CD4-positive, CD25-positive, alpha-beta regulatory T cell (primary cell): ENCODE results near the gene LHFPL2. TPM values are rescaled to one million over a fixed set of nuclear protein-coding genes. Genes with fewer than 3 reads are reported as not detected.

Source experiments
- ATAC-seq, 2 donors: fragments of 150-1000 bp; cut with Tn5 transposase; one replicate each; pipeline ENCODE4 v1.10.0; 2021; ENCODE audit warnings: low read depth in 2 of 2, moderate number of reproducible peaks in 2 of 2, moderate library complexity in 1 of 2
- DNase-seq, 3 donors: peaks; one replicate each; pipeline versions ENCODE4 v3.0.0 to v3.0.0-alpha.2; 2012 to 2022; ENCODE audit warnings: mixed read lengths in 1 of 3
- H3K27ac ChIP-seq: one replicate; pipeline ENCODE4 v1.7.0; 2013; ENCODE audit warnings: mild to moderate bottlenecking, low read length; ENCODE audit not compliant: insufficient read depth, poor library complexity, severe bottlenecking
- H3K27me3 ChIP-seq: one replicate; pipeline ENCODE4 v1.7.0; 2013; ENCODE audit warnings: low read length; ENCODE audit not compliant: control insufficient read depth, insufficient read depth
- H3K36me3 ChIP-seq: one replicate; pipeline ENCODE4 v1.7.0; 2013; ENCODE audit warnings: mild to moderate bottlenecking, low read length, moderate library complexity; ENCODE audit not compliant: control insufficient read depth, insufficient read depth
- H3K4me1 ChIP-seq: 2 replicates; pipeline ENCODE4 v1.7.0; 2013; ENCODE audit warnings: mild to moderate bottlenecking, low read length; ENCODE audit not compliant: insufficient read depth, control insufficient read depth, poor library complexity, severe bottlenecking
- H3K4me3 ChIP-seq: one replicate; pipeline ENCODE4 v1.7.0; 2013; ENCODE audit warnings: low read depth, mild to moderate bottlenecking, low read length, moderate library complexity
- H3K9me3 ChIP-seq, 2 experiments: 1 replicate in 1 of 2; 2 replicates in 1 of 2; pipeline ENCODE4 v1.7.0; 2013; ENCODE audit warnings: low read length in 2 of 2, mild to moderate bottlenecking in 1 of 2, moderate library complexity in 1 of 2; ENCODE audit not compliant: control insufficient read depth in 2 of 2
- H3K27ac Mint-ChIP-seq, 3 donors: one replicate each; pipeline ENCODE4 v1.8.0; 2020 to 2022; ENCODE audit warnings: mild to moderate bottlenecking in 3 of 3, mixed read lengths in 3 of 3, moderate library complexity in 2 of 3
- H3K27me3 Mint-ChIP-seq: one replicate; pipeline ENCODE4 v1.8.0; 2022; ENCODE audit warnings: mild to moderate bottlenecking, mixed read lengths
- H3K36me3 Mint-ChIP-seq: one replicate; pipeline ENCODE4 v1.8.0; 2020; ENCODE audit warnings: mixed read lengths
- H3K4me1 Mint-ChIP-seq, 4 donors: one replicate each; pipeline ENCODE4 v1.8.0; 2020 to 2022; ENCODE audit warnings: mixed read lengths in 4 of 4, mild to moderate bottlenecking in 1 of 4
- H3K4me3 Mint-ChIP-seq, 4 donors: one replicate each; pipeline ENCODE4 v1.8.0; 2020 to 2022; ENCODE audit warnings: mild to moderate bottlenecking in 4 of 4, mixed read lengths in 4 of 4, moderate library complexity in 3 of 4
- H3K9me3 Mint-ChIP-seq, 7 donors: one replicate each; pipeline ENCODE4 v1.8.0; 2020 to 2022; ENCODE audit warnings: mixed read lengths in 7 of 7, mild to moderate bottlenecking in 3 of 7, moderate library complexity in 2 of 7
- polyA plus RNA-seq, 4 donors: library from polyadenylated mRNA; unstranded; fragments of 300-500 nt; fragmentation: Illumina TruSeq; gene quantifications; one replicate each; pipeline ENCODE4 v1.2.3, GENCODE V29; 2021
- total RNA-seq: library from RNA; stranded (reverse); gene quantifications from one replicate; pipeline ENCODE4 v1.2.3, GENCODE V29; 2022

Gene LHFPL2
- total and polyA plus RNA-seq, 5 donors from 2014 or later, result 0.11 to 0.47 (median 0.32) TPM

DNA sequence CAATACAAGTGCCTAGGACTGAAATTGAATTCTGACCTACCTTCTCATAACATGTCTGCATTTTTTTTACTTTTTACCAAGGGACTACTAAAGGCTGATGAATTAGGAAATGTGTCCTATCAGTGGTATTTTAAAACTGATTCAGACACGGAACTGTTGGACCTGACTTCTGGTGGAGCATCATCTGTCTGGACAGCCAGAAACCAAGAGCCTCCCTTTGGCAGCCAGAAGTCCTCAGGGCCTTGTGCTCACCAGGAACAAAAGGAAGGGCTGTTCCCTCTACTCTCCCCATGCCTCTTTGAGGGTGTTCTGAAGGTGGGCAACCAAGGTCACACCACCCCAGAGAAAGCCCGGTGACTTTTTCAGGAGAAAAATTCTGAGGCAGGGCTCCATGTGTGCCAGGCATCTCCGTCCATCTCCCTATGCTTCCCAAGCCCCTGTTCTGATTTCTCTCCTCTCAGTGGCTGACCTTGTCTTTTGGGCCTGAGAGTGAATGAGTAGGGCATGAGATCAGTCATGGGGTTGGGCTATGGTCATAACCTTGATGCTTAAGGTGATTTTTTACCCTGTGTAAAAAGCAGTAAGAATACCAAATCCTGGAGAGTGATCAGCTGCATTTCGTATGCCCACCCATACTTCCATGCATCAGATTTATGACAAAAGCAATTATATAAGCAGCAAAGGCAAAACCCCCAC, 144.5 kb downstream of the LHFPL2 start:
- H3K9me3 ChIP-seq, result peaks cover 0 to 2% of the 10 kb centered on the region in 2 experiments
- H3K4me1 ChIP-seq, result no peaks in the 10 kb centered on the region
- Mint-ChIP-seq H3K36me3 (no peaks in the 10 kb centered on the region), H3K4me3 (no peak overlapping the region), H3K27ac (no peak overlapping the region), H3K9me3 (no peaks in the 10 kb centered on the region), H3K4me1 (peaks cover 0 to 4% (median under 1%) of the 10 kb centered on the region in 4 donors), H3K27me3 (peaks cover 57% of the 10 kb centered on the region)
- ATAC-seq (no peak), DNase-seq (no peak)
- H3K36me3 ChIP-seq, result no peaks in the 10 kb centered on the region
- H3K27ac ChIP-seq, result no peak overlapping the region
- H3K4me3 ChIP-seq, result no peak overlapping the region
- H3K27me3 ChIP-seq, result peaks cover 28% of the 10 kb centered on the region

DNA sequence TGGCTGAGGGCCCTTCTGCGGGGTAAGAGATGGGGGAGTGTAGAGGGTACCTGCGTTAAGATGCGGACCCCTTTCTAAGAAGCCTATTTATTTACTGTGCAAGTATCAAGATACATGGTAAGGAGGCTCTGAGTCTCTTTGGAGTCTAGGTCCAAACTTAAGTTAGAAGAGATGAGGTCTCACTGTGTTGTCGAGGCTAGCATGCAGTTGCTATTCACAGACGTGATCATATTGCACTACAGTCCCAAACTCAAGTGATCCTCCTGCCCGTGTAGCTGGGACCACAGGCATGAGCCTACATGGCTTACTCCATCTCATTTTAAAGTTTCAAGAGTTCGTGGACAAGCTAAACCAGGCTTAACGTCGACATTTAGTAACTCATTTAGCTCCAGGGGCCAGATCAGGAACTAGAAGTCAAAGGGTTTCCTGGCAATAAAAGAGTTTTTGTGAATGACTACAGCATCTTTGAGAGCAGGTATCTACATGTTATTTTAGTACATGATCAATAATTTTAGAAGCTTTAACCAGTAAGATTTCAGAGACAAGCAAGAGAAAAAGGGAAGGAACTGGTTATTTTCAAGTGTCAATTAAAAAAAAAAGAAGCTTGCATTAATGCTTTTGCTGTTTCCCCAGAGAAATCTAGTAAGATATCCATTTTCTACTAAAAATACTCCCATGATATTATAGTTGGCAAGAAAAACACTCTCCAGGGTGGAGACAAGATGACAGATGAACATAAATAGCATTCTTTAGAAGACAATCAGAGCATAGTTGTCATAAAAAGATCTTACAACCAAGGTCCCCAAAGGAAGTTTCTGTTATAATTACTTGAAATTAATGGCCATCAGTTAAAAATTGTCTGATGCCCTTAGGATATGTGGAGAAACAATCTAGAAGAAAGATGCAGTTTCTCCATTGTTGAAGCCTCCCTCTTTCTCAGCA, 146.9 kb downstream of the LHFPL2 start:
- no peaks in the 10 kb centered on the region for H3K36me3 Mint-ChIP-seq
- Histone ChIP-seq H3K9me3 (peaks cover 0 to 2% of the 10 kb centered on the region in 2 experiments), H3K4me3 (no peak overlapping the region), H3K36me3 (no peaks in the 10 kb centered on the region), H3K27me3 (peaks cover 28% of the 10 kb centered on the region), H3K27ac (no peak overlapping the region), H3K4me1 (no peaks in the 10 kb centered on the region)
- ATAC-seq, result no peak
- H3K27ac Mint-ChIP-seq, result no peak overlapping the region
- no peak for DNase-seq
- peaks cover 51% of the 10 kb centered on the region for H3K27me3 Mint-ChIP-seq
- H3K9me3 Mint-ChIP-seq, result peaks cover 0 to 2% (median 0%) of the 10 kb centered on the region in 7 donors
- H3K4me1 Mint-ChIP-seq, result no peaks in the 10 kb centered on the region
- H3K4me3 Mint-ChIP-seq, result no peak overlapping the region

DNA sequence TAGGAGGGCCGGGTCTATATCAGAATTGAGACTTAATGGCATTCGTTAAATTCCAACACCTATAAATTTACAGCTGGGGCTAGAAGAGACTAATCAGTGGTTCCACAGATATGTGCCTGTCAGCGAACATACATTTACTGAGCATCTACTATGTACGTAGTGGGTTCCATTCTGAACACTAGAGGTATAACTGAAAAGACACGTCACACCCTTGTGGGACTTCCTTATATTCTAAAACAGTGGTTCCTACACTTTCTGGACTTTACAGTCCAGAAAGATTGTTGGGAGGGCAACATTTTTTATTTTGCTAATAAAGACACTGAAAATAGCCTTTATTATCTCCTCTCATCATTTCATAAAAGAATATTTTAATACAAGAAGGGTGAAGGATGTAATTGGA, 147.7 kb downstream of the LHFPL2 start:
- H3K27ac ChIP-seq, result no peak overlapping the region
- no peak for ATAC-seq
- peaks cover 47% of the 10 kb centered on the region for H3K27me3 Mint-ChIP-seq
- peaks cover 28% of the 10 kb centered on the region for H3K27me3 ChIP-seq
- no peak overlapping the region for H3K27ac Mint-ChIP-seq
- DNase-seq, result no peak
- H3K4me1 Mint-ChIP-seq, result peaks cover 0 to under 1% (median 0%) of the 10 kb centered on the region in 4 donors
- no peak overlapping the region for H3K4me3 Mint-ChIP-seq
- no peaks in the 10 kb centered on the region for H3K36me3 ChIP-seq
- peaks cover 0 to 2% of the 10 kb centered on the region in 2 experiments for H3K9me3 ChIP-seq
- H3K4me1 ChIP-seq, result no peaks in the 10 kb centered on the region
- H3K4me3 ChIP-seq, result no peak overlapping the region
- H3K36me3 Mint-ChIP-seq, result no peaks in the 10 kb centered on the region
- peaks cover 0 to 2% (median 0%) of the 10 kb centered on the region in 7 donors for H3K9me3 Mint-ChIP-seq

DNA sequence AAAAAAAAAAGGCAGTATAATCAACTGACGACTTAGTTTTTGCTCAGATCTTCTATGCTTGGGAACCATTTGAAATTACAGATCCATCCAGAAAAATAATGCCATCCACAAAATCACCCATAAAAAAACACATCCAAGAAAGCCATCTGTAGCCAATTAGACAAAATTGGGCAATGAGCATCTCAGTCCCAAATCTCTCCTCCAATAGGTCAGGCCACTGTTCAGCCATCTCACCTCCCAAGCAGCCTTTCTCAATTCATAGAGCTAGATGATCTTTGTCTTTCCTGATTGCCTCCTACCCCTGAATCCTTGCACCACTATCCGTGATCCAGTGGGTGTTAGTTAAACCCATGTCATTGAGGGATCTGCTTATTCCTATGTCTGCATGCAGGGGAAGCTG, 148.5 kb downstream of the LHFPL2 start:
- H3K4me1 ChIP-seq, result no peaks in the 10 kb centered on the region
- peaks cover 0 to 2% (median 0%) of the 10 kb centered on the region in 7 donors for H3K9me3 Mint-ChIP-seq
- H3K36me3 ChIP-seq, result no peaks in the 10 kb centered on the region
- peaks cover 0 to 3% (median 0%) of the 10 kb centered on the region in 4 donors for H3K4me1 Mint-ChIP-seq
- DNase-seq (no peak), ATAC-seq (no peak)
- H3K27me3 Mint-ChIP-seq, result peaks cover 39% of the 10 kb centered on the region
- no peaks in the 10 kb centered on the region for H3K36me3 Mint-ChIP-seq
- peaks cover 27% of the 10 kb centered on the region for H3K27me3 ChIP-seq
- no peaks in the 10 kb centered on the region for H3K9me3 ChIP-seq
- no peak overlapping the region for H3K27ac Mint-ChIP-seq
- H3K27ac ChIP-seq, result no peak overlapping the region
- no peak overlapping the region for H3K4me3 ChIP-seq
- no peak overlapping the region for H3K4me3 Mint-ChIP-seq

DNA sequence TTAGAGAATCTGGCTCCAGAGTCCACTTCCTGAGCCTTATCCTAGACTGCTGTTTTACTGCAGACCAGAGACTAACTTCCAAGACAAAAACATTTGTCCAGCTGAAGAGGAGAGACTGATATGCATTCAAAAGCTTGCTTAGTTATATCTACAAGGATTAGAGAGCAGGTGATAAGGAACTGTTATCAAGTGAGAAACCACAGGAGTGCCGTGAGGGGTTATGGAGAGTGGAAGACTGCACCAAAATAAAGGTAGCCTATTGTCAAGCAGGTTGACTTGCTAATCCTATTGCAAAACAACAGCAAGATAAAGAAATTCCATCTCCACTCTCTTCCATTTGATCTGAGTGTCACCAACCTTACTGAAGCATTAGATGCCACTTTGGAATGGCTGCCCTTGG, 149.1 kb downstream of the LHFPL2 start:
- Mint-ChIP-seq H3K4me1 (peaks cover 0 to 3% (median 0%) of the 10 kb centered on the region in 4 donors), H3K4me3 (no peak overlapping the region), H3K27me3 (peaks cover 34% of the 10 kb centered on the region), H3K9me3 (peaks cover 0 to 2% (median 0%) of the 10 kb centered on the region in 7 donors), H3K36me3 (no peaks in the 10 kb centered on the region), H3K27ac (no peak overlapping the region)
- peaks cover 25% of the 10 kb centered on the region for H3K27me3 ChIP-seq
- H3K27ac ChIP-seq, result no peak overlapping the region
- DNase-seq (no peak), ATAC-seq (no peak)
- H3K9me3 ChIP-seq, result no peaks in the 10 kb centered on the region
- no peaks in the 10 kb centered on the region for H3K36me3 ChIP-seq
- no peak overlapping the region for H3K4me3 ChIP-seq
- no peaks in the 10 kb centered on the region for H3K4me1 ChIP-seq

DNA sequence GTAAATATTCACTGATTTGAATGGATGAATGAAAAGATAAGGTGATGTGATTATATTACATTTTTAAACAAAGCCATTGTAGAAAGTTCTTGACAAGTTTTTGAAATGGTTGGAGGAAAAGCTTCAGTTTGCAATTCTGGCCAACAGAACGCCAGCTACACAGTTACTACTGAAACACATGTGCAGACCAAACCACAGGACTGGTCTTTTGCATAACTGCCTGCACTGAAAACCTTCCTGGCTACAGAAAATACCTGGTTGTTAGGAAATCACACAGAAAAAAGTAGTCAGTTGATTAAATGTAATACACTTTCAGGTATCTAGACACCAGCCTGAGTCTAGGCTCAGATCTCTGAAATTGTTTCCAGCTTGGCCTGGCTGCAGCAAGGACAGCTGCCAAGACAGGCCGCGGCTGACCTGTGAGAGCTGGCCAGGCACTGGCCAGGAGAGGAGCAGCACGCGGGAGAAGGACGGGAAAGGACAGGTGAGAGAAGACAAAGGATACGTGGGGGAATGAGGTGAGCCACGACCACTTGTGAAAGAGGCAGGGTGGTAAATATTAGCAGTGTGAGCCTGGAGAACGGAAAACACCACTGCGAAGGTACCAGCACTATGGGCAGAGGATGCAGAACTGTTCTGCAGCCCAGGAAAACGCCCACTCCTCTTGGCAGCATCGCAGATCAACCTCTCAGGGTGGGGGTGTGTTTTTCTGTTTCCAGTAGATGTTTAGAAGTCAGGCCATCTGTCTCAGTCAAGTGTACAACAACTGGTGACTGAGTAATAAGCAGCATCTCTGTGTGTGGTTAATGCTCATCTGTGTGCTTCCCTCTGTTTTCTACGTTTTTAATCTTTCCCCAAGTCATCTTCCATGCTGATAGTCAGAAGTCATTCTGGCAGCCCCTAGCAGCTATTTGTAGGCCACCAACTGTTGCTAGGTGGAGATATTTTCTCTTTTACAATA, 150.7 kb downstream of the LHFPL2 start:
- H3K27ac ChIP-seq, result no peak overlapping the region

DNA sequence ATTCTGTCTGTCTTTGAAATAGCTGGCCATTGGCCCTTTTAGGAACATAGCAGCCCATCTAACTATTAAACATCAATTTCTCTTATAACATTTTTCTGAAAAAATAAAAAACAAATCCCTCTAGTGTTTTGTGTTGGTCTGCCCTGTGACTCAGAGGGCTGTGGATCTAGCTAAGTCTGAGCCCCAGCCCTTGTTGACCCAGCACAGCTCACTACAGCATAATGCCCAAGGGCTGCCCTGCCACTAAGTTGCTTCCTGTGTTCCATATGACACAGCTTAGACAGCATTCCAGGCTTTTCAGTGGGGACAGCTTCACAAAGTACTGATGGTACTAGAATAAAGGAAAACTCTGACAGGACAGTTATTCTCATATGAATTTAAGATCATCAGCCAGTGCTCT, 152.2 kb downstream of the LHFPL2 start:
- Histone ChIP-seq H3K27me3 (peaks cover 22% of the 10 kb centered on the region), H3K4me3 (no peak overlapping the region), H3K27ac (no peak overlapping the region), H3K36me3 (no peaks in the 10 kb centered on the region), H3K9me3 (no peaks in the 10 kb centered on the region), H3K4me1 (no peaks in the 10 kb centered on the region)
- no peak for ATAC-seq
- peaks cover 0 to 3% (median 0%) of the 10 kb centered on the region in 4 donors for H3K4me1 Mint-ChIP-seq
- H3K36me3 Mint-ChIP-seq, result no peaks in the 10 kb centered on the region
- peaks cover 0 to 2% (median 0%) of the 10 kb centered on the region in 7 donors for H3K9me3 Mint-ChIP-seq
- no peak for DNase-seq
- H3K27me3 Mint-ChIP-seq, result peaks cover 24% of the 10 kb centered on the region
- H3K4me3 Mint-ChIP-seq, result no peak overlapping the region
- H3K27ac Mint-ChIP-seq, result no peak overlapping the region

More for the DNA sequence above, 150.7 kb downstream of the LHFPL2 start:
- Histone ChIP-seq H3K9me3 (no peaks in the 10 kb centered on the region), H3K4me1 (no peaks in the 10 kb centered on the region), H3K27me3 (peaks cover 22% of the 10 kb centered on the region), H3K36me3 (no peaks in the 10 kb centered on the region), H3K4me3 (no peak overlapping the region)
- peaks cover 0 to 2% (median 0%) of the 10 kb centered on the region in 7 donors for H3K9me3 Mint-ChIP-seq
- ATAC-seq (no peak), DNase-seq (no peak)
- H3K36me3 Mint-ChIP-seq, result no peaks in the 10 kb centered on the region
- peaks cover 31% of the 10 kb centered on the region for H3K27me3 Mint-ChIP-seq
- no peak overlapping the region for H3K4me3 Mint-ChIP-seq
- no peak overlapping the region for H3K27ac Mint-ChIP-seq
- H3K4me1 Mint-ChIP-seq, result peaks cover 0 to 3% (median 0%) of the 10 kb centered on the region in 4 donors
